Fibroblast of lung (primary cell): ENCODE data around the gene GNPTAB.

Source experiments
- EZH2 ChIP-seq: IDR thresholded peaks from 2 replicates; pipeline ENCODE4 v1.5.1; 2012; ENCODE audit warnings: low read length, control low read depth, mild to moderate bottlenecking; ENCODE audit errors: missing control alignments
- TF ChIP-seq, protein P1 (sequence below), 2 donors: IDR thresholded peaks in 1 of 2; conservative IDR thresholded peaks in 1 of 2; 1 replicate in 1 of 2; 2 replicates in 1 of 2; pipeline ENCODE4 v1.5.1; 2011 to 2012; ENCODE audit warnings: low read length in 2 of 2, control low read depth in 1 of 2, inconsistent platforms in 1 of 2, low read depth in 1 of 2, mild to moderate bottlenecking in 1 of 2

DNA sequence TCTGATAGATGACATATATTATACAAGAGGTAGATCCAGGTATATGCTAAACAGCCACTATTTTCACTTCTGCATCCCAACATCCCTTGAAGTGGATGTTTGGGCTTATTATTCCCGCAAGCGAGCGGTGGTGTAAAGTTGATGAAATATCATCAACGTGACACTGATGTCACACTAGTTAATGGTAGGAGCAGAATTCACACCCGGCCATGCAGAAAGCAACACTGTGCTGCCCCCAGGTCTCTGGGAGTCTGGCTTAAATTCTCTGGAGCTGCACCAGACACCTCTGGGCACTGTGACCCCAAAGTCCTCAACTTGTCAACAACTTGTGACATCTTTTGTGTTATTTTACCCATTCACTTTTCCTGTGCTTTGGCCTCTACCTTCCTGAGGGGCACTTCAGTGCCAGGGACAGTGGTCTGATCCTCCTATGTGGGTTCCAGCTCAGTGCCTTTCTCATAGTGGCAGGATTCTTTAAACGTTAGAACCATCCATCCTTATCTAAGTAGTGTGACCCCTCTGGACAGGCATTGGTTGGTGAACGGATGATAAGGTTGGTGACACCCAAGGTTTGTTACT, 47.6 kb upstream of the GNPTAB start:
- TF ChIP-seq, protein P1, sequence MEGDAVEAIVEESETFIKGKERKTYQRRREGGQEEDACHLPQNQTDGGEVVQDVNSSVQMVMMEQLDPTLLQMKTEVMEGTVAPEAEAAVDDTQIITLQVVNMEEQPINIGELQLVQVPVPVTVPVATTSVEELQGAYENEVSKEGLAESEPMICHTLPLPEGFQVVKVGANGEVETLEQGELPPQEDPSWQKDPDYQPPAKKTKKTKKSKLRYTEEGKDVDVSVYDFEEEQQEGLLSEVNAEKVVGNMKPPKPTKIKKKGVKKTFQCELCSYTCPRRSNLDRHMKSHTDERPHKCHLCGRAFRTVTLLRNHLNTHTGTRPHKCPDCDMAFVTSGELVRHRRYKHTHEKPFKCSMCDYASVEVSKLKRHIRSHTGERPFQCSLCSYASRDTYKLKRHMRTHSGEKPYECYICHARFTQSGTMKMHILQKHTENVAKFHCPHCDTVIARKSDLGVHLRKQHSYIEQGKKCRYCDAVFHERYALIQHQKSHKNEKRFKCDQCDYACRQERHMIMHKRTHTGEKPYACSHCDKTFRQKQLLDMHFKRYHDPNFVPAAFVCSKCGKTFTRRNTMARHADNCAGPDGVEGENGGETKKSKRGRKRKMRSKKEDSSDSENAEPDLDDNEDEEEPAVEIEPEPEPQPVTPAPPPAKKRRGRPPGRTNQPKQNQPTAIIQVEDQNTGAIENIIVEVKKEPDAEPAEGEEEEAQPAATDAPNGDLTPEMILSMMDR (conservative IDR thresholded peaks at IDR 0.05 in 1 of 2, IDR thresholded peaks at IDR 0.05 in 1 of 2; ENCODE audit: low read depth in 1 of 2, low read length in 2 of 2), result no peak
- TF ChIP-seq EZH2, result no peak
